Stimulated activated CD8-positive, alpha-beta memory T cell treated with anti-CD3 and anti-CD28 coated beads, Interleukin-12 subunit alpha, Interleukin-12 subunit beta, amount 100 ng/mL, for 4 hours (primary cell): Measurements from ENCODE around the gene CRADD.
"Not testable (repeated sequence)": the region's sequence is repeated elsewhere in the genome, so short reads cannot be mapped to it uniquely, and the experiment has no call there.

Experiments
- DNase-seq: peaks from one replicate; pipeline ENCODE4 v3.0.0-alpha.2; 2020; ENCODE audit warnings: low read depth

The CRADD gene

DNA sequence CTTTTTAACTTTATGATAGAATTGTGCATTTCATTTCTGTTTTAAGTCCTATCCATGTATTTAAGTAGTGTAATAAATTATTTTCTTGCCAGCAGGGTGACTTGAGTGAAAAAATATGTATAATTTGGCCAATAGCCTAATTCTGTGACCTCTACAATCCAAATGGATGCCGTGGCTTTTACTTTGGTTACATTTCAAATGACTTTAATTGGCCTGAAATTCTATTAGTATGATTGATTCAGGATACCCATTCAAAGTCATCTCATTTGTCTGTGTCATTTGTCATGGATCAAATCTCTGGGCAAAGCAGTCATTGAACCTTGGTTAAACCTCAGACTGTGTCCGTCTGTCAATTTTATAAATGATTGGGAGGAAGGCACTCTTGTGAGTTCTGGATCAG is 29.6 kb downstream of the CRADD start:
- no peak for DNase-seq

DNA sequence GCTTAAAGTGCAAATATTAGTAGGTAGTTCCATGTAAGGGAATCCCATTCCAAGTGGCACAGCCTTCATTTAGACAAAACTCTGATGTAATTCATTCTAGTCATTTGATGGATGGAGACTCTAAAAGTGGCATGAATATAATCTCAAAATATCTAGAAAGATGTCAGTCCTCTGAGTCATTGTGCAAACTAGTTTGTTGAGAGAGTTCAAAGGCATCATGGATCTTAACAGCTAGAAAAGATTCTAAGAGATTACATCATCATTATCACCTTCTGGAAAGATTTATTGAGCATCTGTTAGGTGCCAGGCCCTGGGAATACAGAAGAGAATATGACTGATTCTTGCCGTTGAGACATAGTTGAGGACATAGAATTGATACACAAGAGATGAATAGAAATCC is 30.7 kb downstream of the CRADD start:
- DNase-seq = no peak

GRCh38 chr12:93708952-93709351 is 31.8 kb downstream of the CRADD start:
- no peak for DNase-seq

DNA sequence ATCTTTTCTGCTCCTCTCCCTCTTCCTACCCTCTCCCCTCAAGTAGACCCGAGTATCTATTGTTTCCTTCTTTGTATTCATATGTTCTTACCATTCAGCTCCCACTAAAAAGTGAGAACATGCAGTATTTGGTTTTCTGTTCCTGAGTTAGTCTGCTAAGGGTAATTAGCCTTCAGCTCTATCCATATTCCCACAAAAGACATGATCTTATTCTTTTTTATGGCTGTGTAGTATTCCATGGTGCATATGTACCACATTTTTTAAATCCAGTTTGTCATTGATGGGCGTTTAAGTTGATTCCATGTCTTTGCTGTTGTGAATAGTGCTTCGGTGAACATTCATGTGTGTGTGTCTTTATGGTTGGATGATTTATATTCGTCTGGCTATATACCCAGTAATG is 32.2 kb downstream of the CRADD start:
- no peak for DNase-seq

- DNase-seq = no peak
These were observed 33.4 kb downstream of the CRADD start for GRCh38 chr12:93710574-93710926.

- DNase-seq = not testable (repeated sequence)
These were observed 34.3 kb downstream of the CRADD start for GRCh38 chr12:93711502-93711901.

- no peak for DNase-seq
These were observed 35.0 kb downstream of the CRADD start for GRCh38 chr12:93712200-93712599.

- DNase-seq = no peak
These were observed 35.9 kb downstream of the CRADD start for GRCh38 chr12:93713060-93713459.

DNA sequence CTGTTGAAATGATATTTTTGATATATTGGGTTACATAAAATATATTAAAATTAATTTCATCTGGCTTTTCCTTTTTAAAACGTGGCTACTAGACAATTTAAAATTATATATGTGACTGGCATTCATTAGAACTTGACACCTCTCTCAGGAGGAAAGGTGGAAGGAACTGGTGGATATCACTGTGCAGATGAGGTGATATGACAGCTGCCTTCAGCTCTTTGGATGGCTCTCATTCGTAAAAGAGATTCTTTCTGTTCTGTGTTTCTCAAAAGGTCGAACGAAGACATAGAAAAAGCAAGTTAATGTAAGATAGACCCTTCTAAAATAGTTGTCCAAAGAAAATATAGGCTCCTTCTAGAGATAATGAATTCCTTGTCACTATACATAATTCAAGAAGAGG is 36.6 kb downstream of the CRADD start:
- no peak for DNase-seq

DNA sequence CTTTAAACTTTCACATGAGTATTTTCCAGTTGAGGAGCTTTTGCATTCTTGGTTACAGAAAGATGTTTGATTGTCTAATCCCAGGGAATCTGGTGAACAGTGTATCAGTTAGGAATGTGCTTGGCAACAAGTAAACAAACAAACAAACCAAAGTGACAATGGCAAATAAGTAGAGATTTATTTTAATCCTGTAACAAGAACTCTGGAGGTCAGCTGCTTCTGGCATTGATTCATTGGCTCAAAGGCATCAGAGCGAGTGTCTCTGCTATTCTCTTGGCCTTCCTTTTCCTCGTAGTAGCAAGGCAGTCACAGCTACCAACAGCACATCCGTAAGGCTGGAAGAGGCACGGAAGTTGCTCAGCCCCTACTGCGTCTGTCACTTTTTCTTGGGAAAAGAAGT is 37.2 kb downstream of the CRADD start:
- no peak for DNase-seq

DNA sequence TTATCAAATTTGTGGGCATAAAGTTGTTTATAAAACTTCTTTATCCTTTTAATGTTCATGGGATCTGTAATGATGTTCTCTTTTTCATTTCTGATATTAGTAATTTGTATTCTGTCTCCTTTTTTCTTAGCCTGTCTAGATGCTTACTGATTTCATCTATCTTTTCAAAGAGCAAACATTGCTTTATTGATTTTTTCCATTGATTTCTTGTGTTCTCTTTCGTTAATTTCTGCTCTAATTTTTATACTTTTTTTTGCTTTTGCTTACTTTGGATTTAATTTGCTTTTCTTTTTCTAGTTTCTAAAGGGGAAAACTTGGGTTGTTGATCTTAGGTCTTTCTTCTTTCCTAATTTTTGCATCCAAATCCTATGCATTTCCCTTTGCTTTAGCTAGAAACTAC is 42.5 kb downstream of the CRADD start:
- no peak for DNase-seq

GRCh38 chr12:93720559-93720958 is 43.4 kb downstream of the CRADD start:
- no peak for DNase-seq

GRCh38 chr12:93722179-93722578 is 45.0 kb downstream of the CRADD start:
- no peak for DNase-seq

DNA sequence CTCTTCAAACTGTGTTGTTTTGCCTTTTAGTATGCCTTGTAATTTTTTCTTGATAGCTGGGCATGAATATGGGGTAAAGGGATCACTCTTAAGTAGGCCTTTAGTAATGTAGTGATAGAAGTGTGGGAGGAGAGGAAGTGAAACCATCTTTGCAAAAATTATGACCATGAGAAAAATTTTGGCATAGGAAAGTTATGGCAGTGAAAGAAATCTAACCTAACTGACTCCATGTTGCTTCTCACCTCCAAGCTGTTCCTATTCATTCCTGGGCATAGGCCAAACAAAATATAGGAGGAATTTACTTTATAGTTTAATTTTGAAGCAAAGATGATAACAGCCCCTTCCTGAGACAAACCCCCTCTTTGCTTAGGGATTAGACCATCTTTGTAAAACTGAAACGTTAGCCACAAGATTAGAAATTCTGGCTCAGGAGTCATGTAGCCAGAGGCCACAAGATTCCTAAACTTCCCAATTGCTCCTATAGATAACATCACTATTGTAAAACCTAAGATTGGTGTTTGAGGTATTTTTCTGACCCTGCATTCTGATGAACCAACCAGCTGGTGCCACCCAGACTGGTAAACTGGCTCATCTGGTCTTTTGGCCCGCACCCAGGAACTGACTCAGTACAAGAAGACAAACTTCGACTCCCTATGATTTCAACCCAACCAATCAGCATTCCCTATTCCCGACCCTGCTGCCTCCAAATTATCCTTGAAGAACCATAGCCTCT is 45.8 kb downstream of the CRADD start:
- DNase-seq = no peak

DNA sequence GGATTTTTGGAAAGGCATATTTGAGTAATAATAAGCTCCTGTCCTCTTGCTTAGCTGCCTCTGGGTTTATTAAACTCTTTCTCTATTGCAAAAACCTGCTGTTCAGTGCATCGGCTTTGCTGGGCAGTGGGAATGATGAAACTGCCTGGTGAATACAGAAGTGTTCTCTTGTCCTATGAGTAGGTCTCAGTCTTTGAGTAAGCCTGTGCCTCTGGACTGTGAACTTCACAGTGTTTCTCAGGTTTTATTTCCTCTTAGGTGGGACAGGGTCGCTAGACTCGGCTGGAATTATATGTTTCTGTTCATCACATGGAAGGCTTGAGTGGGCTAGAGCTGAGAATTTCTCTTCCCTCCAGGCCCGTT is 46.4 kb downstream of the CRADD start:
- DNase-seq = no peak

GRCh38 chr12:93725531-93725930 is 48.4 kb downstream of the CRADD start:
- no peak for DNase-seq

- no peak for DNase-seq
These were observed 50.1 kb downstream of the CRADD start for GRCh38 chr12:93727195-93727811.

- DNase-seq = no peak
These were observed 50.7 kb downstream of the CRADD start for GRCh38 chr12:93727911-93728310.

GRCh38 chr12:93729934-93730333 is 52.8 kb downstream of the CRADD start:
- DNase-seq = no peak

DNA sequence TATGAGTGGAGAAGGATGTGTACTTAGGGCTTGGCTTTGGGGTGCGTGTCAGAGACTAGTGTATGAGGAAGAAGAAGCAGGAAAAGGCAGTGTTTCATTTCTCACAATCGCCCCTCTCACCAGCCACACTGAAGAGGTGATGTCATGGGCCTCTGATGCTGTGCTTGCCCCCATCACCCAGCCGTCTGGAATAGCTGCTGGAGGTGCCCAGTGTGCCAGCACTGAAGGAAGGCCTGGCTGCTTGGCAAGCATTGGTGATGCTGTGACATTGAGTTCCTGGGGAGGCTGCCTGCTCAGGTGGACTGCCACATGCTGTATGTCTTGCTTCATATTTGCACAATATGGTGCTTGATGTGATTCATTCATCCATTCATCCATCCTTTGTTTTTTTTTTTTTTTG is 56.2 kb downstream of the CRADD start:
- DNase-seq = no peak

DNA sequence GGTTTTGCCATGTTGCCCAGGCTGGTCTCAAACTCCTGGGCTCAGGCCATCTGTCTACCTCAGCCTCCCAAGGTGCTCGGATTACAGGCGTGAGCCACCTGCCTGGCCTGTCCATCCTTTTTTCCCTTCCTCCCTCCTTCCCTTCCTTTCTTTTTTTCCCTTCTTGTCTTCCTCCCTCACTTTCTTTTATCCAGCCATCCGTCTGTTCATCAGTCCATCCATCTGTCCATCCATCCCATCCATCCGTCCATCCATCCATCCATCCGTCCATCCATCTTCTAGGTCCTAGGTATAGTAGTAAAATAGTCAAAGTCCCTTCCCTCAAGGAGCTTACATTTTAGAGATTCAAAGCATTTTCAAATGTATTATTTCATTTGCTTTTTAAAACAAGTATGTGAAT is 56.8 kb downstream of the CRADD start:
- DNase-seq = no peak

DNA sequence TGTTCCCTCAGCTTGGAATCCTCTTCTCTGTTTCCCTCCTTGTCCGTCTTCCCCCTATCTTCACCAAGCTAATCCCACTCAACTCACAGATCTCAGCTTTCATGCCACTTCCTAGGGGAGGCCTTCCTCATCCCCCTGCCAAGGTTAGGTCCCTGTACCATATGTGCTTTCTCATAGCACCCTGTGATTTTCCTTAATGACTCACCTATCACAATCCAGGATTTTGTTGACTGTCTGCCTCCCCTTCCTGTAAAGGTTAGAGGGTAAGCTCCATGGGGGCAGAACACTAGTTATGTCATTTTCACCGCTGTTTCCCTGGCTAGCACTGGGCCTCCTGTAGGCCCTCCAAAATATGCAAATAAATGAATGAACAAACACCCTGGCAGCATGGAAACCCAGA is 57.6 kb downstream of the CRADD start:
- no peak for DNase-seq

- no peak for DNase-seq
These were observed 59.5 kb downstream of the CRADD start for GRCh38 chr12:93736640-93737178.
